Peyer's patch (tissue), 4 donors: ENCODE data around the gene RHOF.

Source experiments
- CTCF ChIP-seq, 6 experiments: fragments of 450-650 bp in 4 of 6; fragments of 200-600 bp in 2 of 6; sonication (generic) in 1 of 6; IDR thresholded peaks; one replicate each; pipeline ENCODE4 v1.5.1; 2017 to 2019; ENCODE audit warnings: antibody characterized with exemption in 6 of 6, mild to moderate bottlenecking in 3 of 6, moderate library complexity in 1 of 6
- POLR2A ChIP-seq, 2 donors: fragments of 450-650 bp; IDR thresholded peaks; one replicate each; pipeline ENCODE4 v1.5.1; 2017; ENCODE audit warnings: antibody characterized with exemption in 2 of 2, mild to moderate bottlenecking in 2 of 2, moderate library complexity in 2 of 2

DNA sequence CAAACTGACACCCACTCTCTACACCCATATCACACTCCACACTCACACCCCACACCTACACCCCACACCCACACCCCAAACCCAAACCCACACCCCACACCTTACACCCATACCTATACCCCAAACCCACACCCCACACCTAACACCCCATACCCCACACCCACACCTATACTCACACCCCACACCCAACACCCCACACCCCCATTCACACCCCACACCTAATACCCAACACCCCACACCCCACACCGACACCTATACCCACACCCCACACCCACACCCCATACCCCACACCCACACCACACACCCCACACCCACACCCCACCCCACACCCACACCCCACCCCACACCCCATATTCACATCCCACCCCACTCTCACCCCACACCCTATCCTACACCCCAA, 42.5 kb downstream of the RHOF start:
- no peak for TF ChIP-seq CTCF (IDR thresholded peaks at IDR 0.05)
- TF ChIP-seq POLR2A (IDR thresholded peaks at IDR 0.05): no peak
